Activated CD4-positive, alpha-beta T cell treated with anti-CD3 and anti-CD28 coated beads, Interleukin-2, amount 10 ng/mL, durations not matched to agents 7 days and 5 days (primary cell): ENCODE data around the gene COL27A1. TPM values are rescaled to one million over a fixed set of nuclear protein-coding genes. Genes with fewer than 3 reads are reported as not detected.
"Not testable (repeated sequence)": the region's sequence is repeated elsewhere in the genome, so short reads cannot be mapped to it uniquely, and the experiment has no call there.

ENCODE experiments used
- CTCF ChIA-PET: fragments of 350-600 bp; sonication (Branson Sonifier 250); formaldehyde crosslinking; loops from one replicate; lab custom pipeline; 2021; ENCODE audit warnings: antibody characterized with exemption; lab: Charles Lee
- POLR2A ChIA-PET: fragments of 350-600 bp; sonication (Branson Sonifier 250); formaldehyde crosslinking; loops from one replicate; lab custom pipeline; 2021; ENCODE audit warnings: antibody characterized with exemption; lab: Charles Lee
- DNase-seq: peaks from one replicate; pipeline ENCODE4 v3.0.0-alpha.2; 2020
- H3K27ac Mint-ChIP-seq: one replicate; pipeline ENCODE4 v1.8.0; 2021; ENCODE audit warnings: mild to moderate bottlenecking, moderate library complexity, mixed read lengths
- H3K27me3 Mint-ChIP-seq: one replicate; pipeline ENCODE4 v1.8.0; 2021; ENCODE audit warnings: mixed read lengths
- H3K36me3 Mint-ChIP-seq: one replicate; pipeline ENCODE4 v1.8.0; 2021; ENCODE audit warnings: low read depth, mixed read lengths
- H3K4me1 Mint-ChIP-seq: one replicate; pipeline ENCODE4 v1.8.0; 2021; ENCODE audit warnings: mixed read lengths
- H3K4me3 Mint-ChIP-seq: one replicate; pipeline ENCODE4 v1.8.0; 2021; ENCODE audit warnings: mild to moderate bottlenecking, moderate library complexity, mixed read lengths
- H3K9me3 Mint-ChIP-seq: one replicate; pipeline ENCODE4 v1.8.0; 2021; ENCODE audit warnings: mixed read lengths
- total RNA-seq, 2 experiments: library from RNA; stranded (reverse); gene quantifications; one replicate each; pipeline ENCODE4 v1.2.3, GENCODE V29; 2021

The COL27A1 gene
- total RNA-seq, 2 experiments from 2014 or later, result 0.15 to 0.22 TPM

DNA sequence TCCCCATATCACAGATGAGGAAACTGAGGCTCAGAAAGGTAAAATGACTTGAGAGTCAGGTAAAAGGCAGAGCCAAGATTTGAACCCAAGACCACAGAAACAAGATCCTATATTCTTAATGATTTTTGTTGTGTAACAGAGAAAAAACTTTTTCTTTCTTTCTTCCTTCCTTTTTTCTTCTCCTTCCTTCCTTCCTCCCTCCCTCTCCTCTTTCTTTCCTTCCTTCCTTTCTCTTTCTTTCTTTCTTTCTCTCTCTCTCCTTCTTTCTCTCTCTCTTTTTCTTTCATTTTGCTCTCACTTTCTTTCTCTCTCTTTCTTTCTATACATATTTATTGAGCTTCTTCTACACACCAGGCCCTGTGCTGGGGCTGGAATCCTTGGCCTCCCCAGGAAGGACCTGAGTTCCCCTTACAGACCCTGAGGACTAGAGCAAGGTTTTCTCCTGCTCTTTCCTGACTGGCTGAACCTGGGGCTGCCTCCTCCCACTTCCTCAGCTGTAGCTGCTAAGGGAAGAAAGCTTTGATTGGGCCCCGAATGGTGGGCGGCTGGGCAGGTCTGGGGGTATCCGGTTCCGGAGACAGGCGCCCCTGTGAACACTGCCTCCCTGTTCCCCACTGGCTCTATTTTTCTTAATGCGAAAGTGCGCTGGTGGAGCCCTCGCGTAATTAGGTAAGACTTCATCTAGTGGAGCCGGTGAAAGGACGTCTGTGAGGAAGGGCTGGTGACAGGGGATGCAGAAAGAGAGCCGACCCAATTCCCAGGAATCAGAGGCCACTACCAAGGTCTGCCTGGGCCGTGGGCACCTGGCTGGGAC, 28.9 kb upstream of the COL27A1 start:
- Mint-ChIP-seq H3K27me3 (no peaks in the 10 kb centered on the region), H3K9me3 (peaks cover 4% of the 10 kb centered on the region), H3K27ac (no peak overlapping the region), H3K36me3 (no peaks in the 10 kb centered on the region), H3K4me1 (no peaks in the 10 kb centered on the region), H3K4me3 (no peak overlapping the region)
- POLR2A ChIA-PET, result no interaction called here
- DNase-seq, result no peak
- CTCF ChIA-PET, result interaction anchor here (0.9 kb wide), 1 partner anchor 66 kb away, joined by 3 read pairs; no protein-coding TSS in a partner anchor

DNA sequence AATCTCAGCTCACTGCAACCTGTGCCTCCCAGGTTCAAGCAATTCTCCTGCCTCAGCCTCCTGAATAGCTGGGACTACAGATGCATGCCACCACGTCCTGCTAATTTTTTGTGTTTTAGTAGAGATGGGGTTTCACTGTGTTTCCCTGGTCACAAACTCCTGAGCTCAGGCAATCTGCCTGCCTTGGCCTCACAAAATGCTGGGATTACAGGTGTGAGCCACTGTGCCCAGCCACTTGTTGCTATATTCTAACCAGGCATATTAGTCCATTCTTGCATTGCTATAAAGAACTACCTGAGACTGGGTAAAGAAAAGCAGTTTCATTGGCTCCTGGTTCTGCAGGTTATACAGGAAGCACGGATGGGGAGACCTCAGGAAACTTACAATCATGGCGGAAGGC, 26.6 kb upstream of the COL27A1 start:
- H3K36me3 Mint-ChIP-seq, POLR2A ChIA-PET, H3K4me1 Mint-ChIP-seq, H3K27ac Mint-ChIP-seq, H3K9me3 Mint-ChIP-seq, CTCF ChIA-PET, H3K27me3 Mint-ChIP-seq, H3K4me3 Mint-ChIP-seq, DNase-seq: not testable (repeated sequence)

- CTCF ChIA-PET, result no interaction called here
- H3K4me1 Mint-ChIP-seq, result no peaks in the 10 kb centered on the region
These were observed 25.2 kb upstream of the COL27A1 start for GRCh38 chr9:114130141-114130540.

GRCh38 chr9:114130624-114131277, 24.6 kb upstream of the COL27A1 start:
- DNase-seq, result no peak
- POLR2A ChIA-PET, result no interaction called here
- peaks cover 4% of the 10 kb centered on the region for H3K9me3 Mint-ChIP-seq
- CTCF ChIA-PET, result no interaction called here
- no peak overlapping the region for H3K27ac Mint-ChIP-seq
- H3K4me1 Mint-ChIP-seq, result no peaks in the 10 kb centered on the region
- no peaks in the 10 kb centered on the region for H3K36me3 Mint-ChIP-seq
- no peak overlapping the region for H3K4me3 Mint-ChIP-seq
- H3K27me3 Mint-ChIP-seq, result no peaks in the 10 kb centered on the region

More at GRCh38 chr9:114130141-114130540, 25.2 kb upstream of the COL27A1 start:
- DNase-seq, result no peak
- Mint-ChIP-seq H3K27ac (no peak overlapping the region), H3K4me3 (no peak overlapping the region), H3K9me3 (peaks cover 4% of the 10 kb centered on the region), H3K27me3 (no peaks in the 10 kb centered on the region), H3K36me3 (no peaks in the 10 kb centered on the region)
- POLR2A ChIA-PET, result no interaction called here

GRCh38 chr9:114131808-114132549, 23.4 kb upstream of the COL27A1 start:
- ChIA-PET CTCF (interaction anchor here (1.2 to 1.9 kb wide), 2 partner anchors 12 to 24 kb away, joined by 3 to 5 read pairs; no protein-coding TSS in a partner anchor), POLR2A (no interaction called here)
- H3K36me3 Mint-ChIP-seq, result no peaks in the 10 kb centered on the region
- H3K27ac Mint-ChIP-seq, result no peak overlapping the region
- H3K9me3 Mint-ChIP-seq, result peaks cover 4% of the 10 kb centered on the region
- no peaks in the 10 kb centered on the region for H3K4me1 Mint-ChIP-seq
- H3K4me3 Mint-ChIP-seq, result no peak overlapping the region
- no peak for DNase-seq
- no peaks in the 10 kb centered on the region for H3K27me3 Mint-ChIP-seq

DNA sequence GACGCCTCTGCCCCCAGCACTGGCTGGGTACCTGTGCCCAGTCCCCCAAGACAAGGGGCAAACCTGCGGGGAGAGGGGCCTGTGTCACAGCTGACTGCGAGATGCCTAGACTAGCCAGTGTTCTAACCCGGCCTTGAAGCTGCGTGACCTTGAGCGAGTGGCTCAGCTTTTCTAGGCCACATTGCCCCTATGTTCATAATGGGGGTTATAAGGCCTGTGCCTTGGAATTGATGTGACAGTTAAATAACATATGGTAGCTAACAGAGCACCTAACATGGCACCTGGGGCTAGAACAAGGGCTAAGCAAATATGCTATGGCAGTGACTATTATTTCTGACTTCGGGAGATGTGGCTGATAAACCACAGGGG, 22.8 kb upstream of the COL27A1 start:
- H3K27me3 Mint-ChIP-seq, result no peaks in the 10 kb centered on the region
- CTCF ChIA-PET, result interaction anchor here (1.2 to 1.9 kb wide), 2 partner anchors 12 to 24 kb away, joined by 3 to 5 read pairs; no protein-coding TSS in a partner anchor

GRCh38 chr9:114134827-114135396, 20.4 kb upstream of the COL27A1 start:
- H3K27ac Mint-ChIP-seq, result no peak overlapping the region
- no peaks in the 10 kb centered on the region for H3K36me3 Mint-ChIP-seq
- H3K4me1 Mint-ChIP-seq, result no peaks in the 10 kb centered on the region
- H3K27me3 Mint-ChIP-seq, result peaks cover 2% of the 10 kb centered on the region
- no peaks in the 10 kb centered on the region for H3K9me3 Mint-ChIP-seq
- CTCF ChIA-PET, result interaction anchor here (0.8 kb wide), 1 partner anchor 52 kb away, joined by 3 read pairs; no protein-coding TSS in a partner anchor
- POLR2A ChIA-PET, result no interaction called here
- no peak overlapping the region for H3K4me3 Mint-ChIP-seq
- DNase-seq, result no peak

More for the DNA sequence above, 22.8 kb upstream of the COL27A1 start:
- no peaks in the 10 kb centered on the region for H3K9me3 Mint-ChIP-seq
- H3K36me3 Mint-ChIP-seq, result no peaks in the 10 kb centered on the region
- H3K27ac Mint-ChIP-seq, result no peak overlapping the region
- no peak for DNase-seq
- POLR2A ChIA-PET, result no interaction called here
- no peaks in the 10 kb centered on the region for H3K4me1 Mint-ChIP-seq
- H3K4me3 Mint-ChIP-seq, result no peak overlapping the region

DNA sequence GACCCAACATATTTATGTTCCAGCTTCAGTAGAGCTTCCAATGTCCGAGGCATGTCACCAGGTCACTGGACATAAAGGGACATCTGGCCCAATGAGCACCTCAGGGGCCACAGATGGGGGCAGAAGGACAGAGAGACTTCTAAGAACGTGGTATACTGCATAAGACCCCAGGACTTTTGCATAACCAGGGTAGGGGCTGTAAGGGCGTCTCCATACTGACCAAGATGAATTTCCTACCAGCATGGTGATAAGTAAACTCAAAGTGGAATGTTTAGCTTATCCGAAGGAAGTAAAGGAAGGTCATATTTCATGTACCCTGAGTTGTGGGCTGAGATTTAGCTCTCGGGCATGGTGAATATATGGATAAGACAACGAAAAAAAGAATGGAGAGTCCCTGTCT, 17.5 kb upstream of the COL27A1 start:
- POLR2A ChIA-PET, result no interaction called here
- H3K4me3 Mint-ChIP-seq, result no peak overlapping the region
- CTCF ChIA-PET, result interaction anchor here (0.6 to 1.3 kb wide), 2 partner anchors 153 to 1438 kb away, joined by 3 read pairs; no protein-coding TSS in a partner anchor
- H3K9me3 Mint-ChIP-seq, result no peaks in the 10 kb centered on the region
- DNase-seq, result no peak
- no peaks in the 10 kb centered on the region for H3K4me1 Mint-ChIP-seq
- no peaks in the 10 kb centered on the region for H3K36me3 Mint-ChIP-seq
- H3K27me3 Mint-ChIP-seq, result peaks cover 7% of the 10 kb centered on the region
- no peak overlapping the region for H3K27ac Mint-ChIP-seq

DNA sequence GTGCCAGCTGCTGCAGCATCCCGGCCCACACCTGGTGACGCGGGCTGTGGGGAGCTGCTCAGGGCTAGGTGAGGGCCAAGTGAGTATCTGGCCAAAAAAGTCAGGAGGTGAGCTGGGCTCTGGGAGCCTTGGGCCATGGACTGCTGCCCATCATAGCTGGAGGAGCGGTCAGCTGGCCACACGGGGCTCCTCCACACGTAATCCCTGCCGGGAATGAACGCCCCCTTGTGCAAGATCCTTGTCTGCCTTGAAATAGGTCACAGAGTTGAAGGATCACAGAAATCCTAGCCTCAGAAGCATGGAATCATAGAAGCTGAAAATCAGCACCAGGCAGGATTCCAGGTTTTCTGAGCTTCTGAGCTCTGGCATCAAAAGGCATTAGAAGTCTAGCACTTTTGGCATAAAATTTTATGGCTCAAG, 16.8 kb upstream of the COL27A1 start:
- Mint-ChIP-seq H3K27ac (no peak overlapping the region), H3K4me3 (no peak overlapping the region), H3K27me3 (peaks cover 7% of the 10 kb centered on the region), H3K4me1 (no peaks in the 10 kb centered on the region), H3K36me3 (no peaks in the 10 kb centered on the region), H3K9me3 (no peaks in the 10 kb centered on the region)
- ChIA-PET POLR2A (no interaction called here), CTCF (interaction anchor here (0.6 to 1.3 kb wide), 2 partner anchors 152 to 1437 kb away, joined by 3 read pairs; no protein-coding TSS in a partner anchor)
- DNase-seq, result no peak

GRCh38 chr9:114139071-114139470, 16.3 kb upstream of the COL27A1 start:
- CTCF ChIA-PET, result no interaction called here

GRCh38 chr9:114140401-114140800, 14.9 kb upstream of the COL27A1 start:
- H3K27ac Mint-ChIP-seq, result no peak overlapping the region
- no peak for DNase-seq
- H3K27me3 Mint-ChIP-seq, result peaks cover 10% of the 10 kb centered on the region
- ChIA-PET POLR2A (no interaction called here), CTCF (interaction anchor here (1.2 kb wide), 1 partner anchor 15 kb away, joined by 3 read pairs; the partner anchor contains the start of gene COL27A1)
- no peaks in the 10 kb centered on the region for H3K9me3 Mint-ChIP-seq
- H3K4me1 Mint-ChIP-seq, result no peaks in the 10 kb centered on the region
- no peaks in the 10 kb centered on the region for H3K36me3 Mint-ChIP-seq
- no peak overlapping the region for H3K4me3 Mint-ChIP-seq

More at GRCh38 chr9:114139071-114139470, 16.3 kb upstream of the COL27A1 start:
- H3K27ac Mint-ChIP-seq, result no peak overlapping the region
- POLR2A ChIA-PET, result no interaction called here
- H3K36me3 Mint-ChIP-seq, result no peaks in the 10 kb centered on the region
- no peaks in the 10 kb centered on the region for H3K4me1 Mint-ChIP-seq
- no peak overlapping the region for H3K4me3 Mint-ChIP-seq
- no peak for DNase-seq
- H3K9me3 Mint-ChIP-seq, result no peaks in the 10 kb centered on the region
- peaks cover 7% of the 10 kb centered on the region for H3K27me3 Mint-ChIP-seq

GRCh38 chr9:114140850-114141249, 14.5 kb upstream of the COL27A1 start:
- no peaks in the 10 kb centered on the region for H3K9me3 Mint-ChIP-seq
- CTCF ChIA-PET, result interaction anchor here (0.6 to 1.2 kb wide), 2 partner anchors 14 to 1133 kb away, joined by 3 read pairs; partner anchors contain the start of gene COL27A1
- H3K4me1 Mint-ChIP-seq, result no peaks in the 10 kb centered on the region

More at GRCh38 chr9:114140850-114141249, 14.5 kb upstream of the COL27A1 start:
- H3K27ac Mint-ChIP-seq, result no peak overlapping the region
- H3K36me3 Mint-ChIP-seq, result no peaks in the 10 kb centered on the region
- POLR2A ChIA-PET, result no interaction called here
- H3K4me3 Mint-ChIP-seq, result no peak overlapping the region
- H3K27me3 Mint-ChIP-seq, result peaks cover 10% of the 10 kb centered on the region
- no peak for DNase-seq
